HepG2 (cell line): ENCODE measurements around the gene RNF123. TPM values are rescaled to one million over a fixed set of nuclear protein-coding genes. Genes with fewer than 3 reads are reported as not detected.

Experiments used
- CHD2 ChIP-seq: IDR thresholded peaks from 2 replicates; pipeline ENCODE4 v1.6.1; 2011; ENCODE audit warnings: low read depth, low read length, improper control_type of control experiment
- DDIT3 ChIP-seq: sonication (generic); formaldehyde crosslinking; IDR thresholded peaks from 2 replicates; pipeline ENCODE4 v1.4.0; 2020; ENCODE audit warnings: mild to moderate bottlenecking, missing genetic modification reagents
- HIVEP1 ChIP-seq: sonication (generic); formaldehyde crosslinking; IDR thresholded peaks from 2 replicates; pipeline ENCODE4 v1.4.0; 2020; ENCODE audit warnings: mild to moderate bottlenecking, missing genetic modification reagents
- SMAD3 ChIP-seq: sonication (generic); formaldehyde crosslinking; IDR thresholded peaks from 2 replicates; pipeline ENCODE4 v1.4.0; 2020; ENCODE audit warnings: missing genetic modification reagents
- SOX13 ChIP-seq, 3 experiments: fragments of 450-650 bp in 1 of 3; sonication (generic) in 1 of 3; formaldehyde crosslinking in 1 of 3; IDR thresholded peaks in 2 of 3; conservative IDR thresholded peaks in 1 of 3; 2 replicates each; pipeline versions ENCODE4 v1.5.0 to v1.6.1; 2016 to 2020; ENCODE audit warnings: antibody characterized with exemption in 1 of 3, mild to moderate bottlenecking in 1 of 3, missing compliant biosample characterization in 1 of 3, missing genetic modification reagents in 1 of 3, moderate library complexity in 1 of 3
- TARDBP ChIP-seq: sonication (generic); formaldehyde crosslinking; IDR thresholded peaks from 2 replicates; pipeline ENCODE4 v1.8.0; 2022; ENCODE audit warnings: mild to moderate bottlenecking, missing genetic modification reagents
- TFE3 ChIP-seq: IDR thresholded peaks from 2 replicates; pipeline ENCODE4 v1.6.1; 2016
- ZBTB20 ChIP-seq: sonication (generic); formaldehyde crosslinking; IDR thresholded peaks from 2 replicates; pipeline ENCODE4 v1.8.1; 2023; ENCODE audit warnings: missing genetic modification reagents, low read depth, mild to moderate bottlenecking, borderline replicate concordance
- ZBTB7B ChIP-seq: sonication (generic); formaldehyde crosslinking; IDR thresholded peaks from 2 replicates; pipeline ENCODE4 v1.4.0; 2020; ENCODE audit warnings: missing genetic modification reagents
- ZFP36L2 ChIP-seq: sonication (generic); formaldehyde crosslinking; IDR thresholded peaks from 2 replicates; pipeline ENCODE4 v1.4.0; 2020; ENCODE audit warnings: missing genetic modification reagents
- ZNF432 ChIP-seq: sonication (generic); formaldehyde crosslinking; IDR thresholded peaks from 2 replicates; pipeline ENCODE4 v1.5.0; 2020; ENCODE audit warnings: missing genetic modification reagents, mild to moderate bottlenecking, borderline replicate concordance
- ZNF589 ChIP-seq: sonication (generic); formaldehyde crosslinking; conservative IDR thresholded peaks from 2 replicates; pipeline ENCODE4 v1.8.0; 2022; ENCODE audit warnings: mild to moderate bottlenecking, moderate library complexity, missing genetic modification reagents
- ZNF850 ChIP-seq: sonication (generic); formaldehyde crosslinking; conservative IDR thresholded peaks from 2 replicates; pipeline ENCODE4 v1.9.0; 2021; ENCODE audit warnings: mild to moderate bottlenecking, missing genetic modification reagents
- ZSCAN20 ChIP-seq: sonication (generic); formaldehyde crosslinking; IDR thresholded peaks from 2 replicates; pipeline ENCODE4 v1.4.0; 2020; ENCODE audit warnings: missing genetic modification reagents, mild to moderate bottlenecking, borderline replicate concordance
- ZSCAN22 ChIP-seq: sonication (generic); formaldehyde crosslinking; IDR thresholded peaks from 2 replicates; pipeline ENCODE4 v1.4.0; 2020; ENCODE audit warnings: mild to moderate bottlenecking, missing genetic modification reagents
- ZSCAN9 ChIP-seq: IDR thresholded peaks from 2 replicates; pipeline ENCODE4 v1.6.1; 2016; ENCODE audit warnings: borderline replicate concordance
- polyA plus RNA-seq, 8 experiments: library from polyadenylated mRNA; depleted of rRNA in 3 of 8; stranded (reverse) in 7 of 8; unstranded in 1 of 8; fragments of >200 nt; fragmentation: Illumina TruSeq in 4 of 8; extraction: Trizol in 4 of 8; gene quantifications; 2 replicates each; pipeline versions ENCODE4 v1.2.1 to v1.2.3, GENCODE V29; 2011 to 2016; ENCODE audit warnings: low read depth in 4 of 8, missing spikeins in 1 of 8, mixed read lengths in 1 of 8; ENCODE audit not compliant: insufficient read depth in 1 of 8
- total RNA-seq, 5 experiments: library from RNA; depleted of rRNA; stranded (reverse); fragments of >200 nt; fragmentation: Illumina TruSeq; extraction: Trizol; gene quantifications; 2 replicates each; pipeline ENCODE4 v1.2.3, GENCODE V29; 2016; ENCODE audit warnings: low read depth in 1 of 5
- TF ChIP-seq, protein P1 (sequence below): IDR thresholded peaks from 2 replicates; pipeline ENCODE4 v1.6.1; 2016; ENCODE audit warnings: low read depth
- TF ChIP-seq, protein P2 (sequence below): sonication (generic); formaldehyde crosslinking; IDR thresholded peaks from 2 replicates; pipeline ENCODE4 v1.4.0; 2020; ENCODE audit warnings: missing genetic modification reagents, borderline replicate concordance
- TF ChIP-seq, protein P3 (sequence below): sonication (generic); formaldehyde crosslinking; IDR thresholded peaks from 2 replicates; pipeline ENCODE4 v1.8.0; 2022; ENCODE audit warnings: missing genetic modification reagents, mild to moderate bottlenecking, inconsistent platforms, borderline replicate concordance
- TF ChIP-seq, protein P4 (sequence below): sonication (generic); formaldehyde crosslinking; conservative IDR thresholded peaks from 2 replicates; pipeline ENCODE4 v1.5.0; 2020; ENCODE audit warnings: missing genetic modification reagents

Gene RNF123
- total and polyA plus RNA-seq, 2 of the 13 experiments (the other 11 are each of a cell fraction or from before 2014, with no cell fraction given): 29.9 to 82.2 TPM

GRCh38 chr3:49673715-49674496, 15.5 kb upstream of the RNF123 start, which contains the start of gene APEH (continued):
- TF ChIP-seq, protein P1, sequence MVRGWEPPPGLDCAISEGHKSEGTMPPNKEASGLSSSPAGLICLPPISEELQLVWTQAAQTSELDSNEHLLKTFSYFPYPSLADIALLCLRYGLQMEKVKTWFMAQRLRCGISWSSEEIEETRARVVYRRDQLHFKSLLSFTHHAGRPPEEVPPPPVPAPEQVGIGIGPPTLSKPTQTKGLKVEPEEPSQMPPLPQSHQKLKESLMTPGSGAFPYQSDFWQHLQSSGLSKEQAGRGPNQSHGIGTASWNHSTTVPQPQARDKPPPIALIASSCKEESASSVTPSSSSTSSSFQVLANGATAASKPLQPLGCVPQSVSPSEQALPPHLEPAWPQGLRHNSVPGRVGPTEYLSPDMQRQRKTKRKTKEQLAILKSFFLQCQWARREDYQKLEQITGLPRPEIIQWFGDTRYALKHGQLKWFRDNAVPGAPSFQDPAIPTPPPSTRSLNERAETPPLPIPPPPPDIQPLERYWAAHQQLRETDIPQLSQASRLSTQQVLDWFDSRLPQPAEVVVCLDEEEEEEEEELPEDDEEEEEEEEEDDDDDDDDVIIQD (CRISPR knock-in tag): 0 out of 2 replicates have a peak, but pooled peaks have one; percentile 13
- TF ChIP-seq, protein P2, sequence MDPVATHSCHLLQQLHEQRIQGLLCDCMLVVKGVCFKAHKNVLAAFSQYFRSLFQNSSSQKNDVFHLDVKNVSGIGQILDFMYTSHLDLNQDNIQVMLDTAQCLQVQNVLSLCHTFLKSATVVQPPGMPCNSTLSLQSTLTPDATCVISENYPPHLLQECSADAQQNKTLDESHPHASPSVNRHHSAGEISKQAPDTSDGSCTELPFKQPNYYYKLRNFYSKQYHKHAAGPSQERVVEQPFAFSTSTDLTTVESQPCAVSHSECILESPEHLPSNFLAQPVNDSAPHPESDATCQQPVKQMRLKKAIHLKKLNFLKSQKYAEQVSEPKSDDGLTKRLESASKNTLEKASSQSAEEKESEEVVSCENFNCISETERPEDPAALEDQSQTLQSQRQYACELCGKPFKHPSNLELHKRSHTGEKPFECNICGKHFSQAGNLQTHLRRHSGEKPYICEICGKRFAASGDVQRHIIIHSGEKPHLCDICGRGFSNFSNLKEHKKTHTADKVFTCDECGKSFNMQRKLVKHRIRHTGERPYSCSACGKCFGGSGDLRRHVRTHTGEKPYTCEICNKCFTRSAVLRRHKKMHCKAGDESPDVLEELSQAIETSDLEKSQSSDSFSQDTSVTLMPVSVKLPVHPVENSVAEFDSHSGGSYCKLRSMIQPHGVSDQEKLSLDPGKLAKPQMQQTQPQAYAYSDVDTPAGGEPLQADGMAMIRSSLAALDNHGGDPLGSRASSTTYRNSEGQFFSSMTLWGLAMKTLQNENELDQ (CRISPR knock-in tag): no peak
- no peak; the same call in 1 of the 2 replicates for TF ChIP-seq ZSCAN9 (CRISPR knock-in tag)
- TF ChIP-seq, protein P3, sequence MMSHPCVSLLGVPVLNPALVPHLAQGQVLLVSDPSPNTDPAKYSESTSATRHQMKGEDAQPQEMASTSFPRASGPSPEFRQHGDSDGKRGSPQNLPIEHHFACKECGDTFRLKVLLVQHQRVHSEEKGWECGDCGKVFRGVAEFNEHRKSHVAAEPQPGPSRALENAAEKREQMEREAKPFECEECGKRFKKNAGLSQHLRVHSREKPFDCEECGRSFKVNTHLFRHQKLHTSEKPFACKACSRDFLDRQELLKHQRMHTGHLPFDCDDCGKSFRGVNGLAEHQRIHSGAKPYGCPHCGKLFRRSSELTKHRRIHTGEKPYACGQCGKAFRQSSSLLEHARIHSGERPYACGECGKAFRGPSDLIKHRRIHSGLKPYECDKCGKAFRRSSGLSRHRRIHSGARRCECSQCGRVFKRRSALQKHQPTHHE: peak; percentile 67; the same call in 1 of the 2 replicates
- no peak for TF ChIP-seq SOX13 (IDR thresholded peaks at IDR 0.05)
- TF ChIP-seq SOX13 (CRISPR knock-in tag; conservative IDR thresholded peaks at IDR 0.05 in 1 of 2, IDR thresholded peaks at IDR 0.05 in 1 of 2): no peak
- no peak; the same call in 1 of the 2 replicates for TF ChIP-seq ZNF589
- TF ChIP-seq ZNF850: peak; percentile 84; the same call in 1 of the 2 replicates
- TF ChIP-seq, protein P4, sequence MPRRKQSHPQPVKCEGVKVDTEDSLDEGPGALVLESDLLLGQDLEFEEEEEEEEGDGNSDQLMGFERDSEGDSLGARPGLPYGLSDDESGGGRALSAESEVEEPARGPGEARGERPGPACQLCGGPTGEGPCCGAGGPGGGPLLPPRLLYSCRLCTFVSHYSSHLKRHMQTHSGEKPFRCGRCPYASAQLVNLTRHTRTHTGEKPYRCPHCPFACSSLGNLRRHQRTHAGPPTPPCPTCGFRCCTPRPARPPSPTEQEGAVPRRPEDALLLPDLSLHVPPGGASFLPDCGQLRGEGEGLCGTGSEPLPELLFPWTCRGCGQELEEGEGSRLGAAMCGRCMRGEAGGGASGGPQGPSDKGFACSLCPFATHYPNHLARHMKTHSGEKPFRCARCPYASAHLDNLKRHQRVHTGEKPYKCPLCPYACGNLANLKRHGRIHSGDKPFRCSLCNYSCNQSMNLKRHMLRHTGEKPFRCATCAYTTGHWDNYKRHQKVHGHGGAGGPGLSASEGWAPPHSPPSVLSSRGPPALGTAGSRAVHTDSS (CRISPR knock-in tag): no peak
- TF ChIP-seq ZBTB20 (CRISPR knock-in tag): peak; percentile 60
- TF ChIP-seq ZSCAN22 (CRISPR knock-in tag): no peak; the same call in 1 of the 2 replicates
- TF ChIP-seq CHD2: no peak
- no peak for TF ChIP-seq ZFP36L2
- no peak for TF ChIP-seq DDIT3 (CRISPR knock-in tag)
- TF ChIP-seq ZBTB7B (CRISPR knock-in tag): peak; percentile 89
- no peak for TF ChIP-seq ZNF432
- 0 out of 2 replicates have a peak, but pooled peaks have one; percentile 28 for TF ChIP-seq TARDBP (CRISPR knock-in tag)
- no peak for TF ChIP-seq TFE3 (CRISPR knock-in tag)
- no peak for TF ChIP-seq ZSCAN20 (CRISPR knock-in tag)
- no peak; the same call in none of the 2 replicates for TF ChIP-seq HIVEP1 (CRISPR knock-in tag)
- no peak for TF ChIP-seq SMAD3
